A549 (cell line): Measurements from ENCODE around the gene CAP2.

Source experiments
- BHLHE40 ChIP-seq: IDR thresholded peaks from 2 replicates; pipeline ENCODE4 v1.6.1; 2012; ENCODE audit warnings: low read depth, low read length, inconsistent platforms
- CEBPB ChIP-seq, 2 experiments: fragments of >200 bp in 1 of 2; sonication (Bioruptor Twin) in 1 of 2; formaldehyde crosslinking in 1 of 2; IDR thresholded peaks; 2 replicates each; pipeline ENCODE4 v1.6.1; 2012 to 2016
- CHD2 ChIP-seq: fragments of 150-350 bp; IDR thresholded peaks from 2 replicates; pipeline ENCODE4 v1.6.1; 2014; ENCODE audit warnings: low read length; ENCODE audit not compliant: partially characterized antibody
- EHMT2 ChIP-seq: fragments of 200-600 bp; sonication (generic); IDR thresholded peaks from 2 replicates; pipeline ENCODE4 v1.6.1; 2016; ENCODE audit warnings: antibody characterized with exemption, low read depth, mild to moderate bottlenecking, moderate library complexity
- FOXS1 ChIP-seq: fragments of 250-450 bp; sonication (Bioruptor Pico); IDR thresholded peaks from 2 replicates; pipeline ENCODE4 v1.5.0; 2020; ENCODE audit warnings: mild to moderate bottlenecking, moderate library complexity
- HOXB5 ChIP-seq: fragments of 250-450 bp; sonication (Bioruptor Pico); IDR thresholded peaks from 2 replicates; pipeline ENCODE4 v1.5.0; 2020; ENCODE audit warnings: mild to moderate bottlenecking, moderate library complexity
- MYC ChIP-seq: IDR thresholded peaks from 2 replicates; pipeline ENCODE4 v1.6.1; 2012; ENCODE audit warnings: mild to moderate bottlenecking, inconsistent platforms, low read length, improper control_type of control experiment, borderline replicate concordance
- NFE2L2 ChIP-seq: fragments of 150-350 bp; conservative IDR thresholded peaks from 2 replicates; pipeline ENCODE4 v1.6.1; 2014; ENCODE audit warnings: low read length
- POLR2A ChIP-seq: IDR thresholded peaks from 2 replicates; pipeline ENCODE4 v1.6.1; 2012; ENCODE audit warnings: mild to moderate bottlenecking, low read length
- POLR2AphosphoS2 ChIP-seq: conservative IDR thresholded peaks from 2 replicates; pipeline ENCODE4 v1.6.1; 2012; ENCODE audit warnings: low read length, improper control_type of control experiment, inconsistent platforms
- SREBF2 ChIP-seq: fragments of 450-650 bp; IDR thresholded peaks from 2 replicates; pipeline ENCODE4 v1.6.1; 2014; ENCODE audit warnings: mild to moderate bottlenecking, moderate library complexity
- TF ChIP-seq, protein P1 (sequence below): fragments of >200 bp; sonication (Bioruptor Twin); formaldehyde crosslinking; IDR thresholded peaks from 3 replicates; pipeline ENCODE4 v1.5.1; 2016
- TF ChIP-seq, protein P2 (sequence below): fragments of 200-600 bp; sonication (generic); IDR thresholded peaks from 2 replicates; pipeline ENCODE4 v1.6.1; 2016; ENCODE audit warnings: antibody characterized with exemption, mild to moderate bottlenecking, moderate library complexity

DNA sequence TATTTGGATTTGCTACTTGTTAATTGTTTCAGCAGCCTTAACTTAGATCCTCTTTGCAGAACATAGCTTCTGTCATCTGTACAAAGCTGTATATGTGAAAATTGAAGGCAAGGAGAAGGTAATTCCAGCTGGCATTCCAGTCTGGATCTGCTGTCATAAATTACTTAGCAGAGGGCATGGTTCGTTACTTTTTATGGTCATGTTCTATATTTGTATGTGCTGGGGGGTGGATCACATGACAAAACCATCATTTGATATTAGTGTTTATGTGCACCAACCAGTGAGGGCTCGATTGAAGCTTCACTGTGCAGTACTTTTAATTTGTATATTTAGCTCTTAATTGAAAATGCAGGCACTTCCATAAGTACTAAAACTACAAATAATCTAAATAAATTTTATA is 80.2 kb downstream of the CAP2 start:
- TF ChIP-seq BHLHE40 = no peak
- TF ChIP-seq, protein P1, sequence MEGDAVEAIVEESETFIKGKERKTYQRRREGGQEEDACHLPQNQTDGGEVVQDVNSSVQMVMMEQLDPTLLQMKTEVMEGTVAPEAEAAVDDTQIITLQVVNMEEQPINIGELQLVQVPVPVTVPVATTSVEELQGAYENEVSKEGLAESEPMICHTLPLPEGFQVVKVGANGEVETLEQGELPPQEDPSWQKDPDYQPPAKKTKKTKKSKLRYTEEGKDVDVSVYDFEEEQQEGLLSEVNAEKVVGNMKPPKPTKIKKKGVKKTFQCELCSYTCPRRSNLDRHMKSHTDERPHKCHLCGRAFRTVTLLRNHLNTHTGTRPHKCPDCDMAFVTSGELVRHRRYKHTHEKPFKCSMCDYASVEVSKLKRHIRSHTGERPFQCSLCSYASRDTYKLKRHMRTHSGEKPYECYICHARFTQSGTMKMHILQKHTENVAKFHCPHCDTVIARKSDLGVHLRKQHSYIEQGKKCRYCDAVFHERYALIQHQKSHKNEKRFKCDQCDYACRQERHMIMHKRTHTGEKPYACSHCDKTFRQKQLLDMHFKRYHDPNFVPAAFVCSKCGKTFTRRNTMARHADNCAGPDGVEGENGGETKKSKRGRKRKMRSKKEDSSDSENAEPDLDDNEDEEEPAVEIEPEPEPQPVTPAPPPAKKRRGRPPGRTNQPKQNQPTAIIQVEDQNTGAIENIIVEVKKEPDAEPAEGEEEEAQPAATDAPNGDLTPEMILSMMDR = no peak
- TF ChIP-seq MYC = no peak
- no peak for TF ChIP-seq POLR2A
- no peak for TF ChIP-seq FOXS1
- TF ChIP-seq SREBF2 = no peak
- TF ChIP-seq CHD2 = no peak
- TF ChIP-seq CEBPB (IDR thresholded peaks at IDR 0.05) = no peak
- TF ChIP-seq EHMT2 = no peak
- no peak for TF ChIP-seq HOXB5 (CRISPR knock-in tag)
- TF ChIP-seq, protein P2, sequence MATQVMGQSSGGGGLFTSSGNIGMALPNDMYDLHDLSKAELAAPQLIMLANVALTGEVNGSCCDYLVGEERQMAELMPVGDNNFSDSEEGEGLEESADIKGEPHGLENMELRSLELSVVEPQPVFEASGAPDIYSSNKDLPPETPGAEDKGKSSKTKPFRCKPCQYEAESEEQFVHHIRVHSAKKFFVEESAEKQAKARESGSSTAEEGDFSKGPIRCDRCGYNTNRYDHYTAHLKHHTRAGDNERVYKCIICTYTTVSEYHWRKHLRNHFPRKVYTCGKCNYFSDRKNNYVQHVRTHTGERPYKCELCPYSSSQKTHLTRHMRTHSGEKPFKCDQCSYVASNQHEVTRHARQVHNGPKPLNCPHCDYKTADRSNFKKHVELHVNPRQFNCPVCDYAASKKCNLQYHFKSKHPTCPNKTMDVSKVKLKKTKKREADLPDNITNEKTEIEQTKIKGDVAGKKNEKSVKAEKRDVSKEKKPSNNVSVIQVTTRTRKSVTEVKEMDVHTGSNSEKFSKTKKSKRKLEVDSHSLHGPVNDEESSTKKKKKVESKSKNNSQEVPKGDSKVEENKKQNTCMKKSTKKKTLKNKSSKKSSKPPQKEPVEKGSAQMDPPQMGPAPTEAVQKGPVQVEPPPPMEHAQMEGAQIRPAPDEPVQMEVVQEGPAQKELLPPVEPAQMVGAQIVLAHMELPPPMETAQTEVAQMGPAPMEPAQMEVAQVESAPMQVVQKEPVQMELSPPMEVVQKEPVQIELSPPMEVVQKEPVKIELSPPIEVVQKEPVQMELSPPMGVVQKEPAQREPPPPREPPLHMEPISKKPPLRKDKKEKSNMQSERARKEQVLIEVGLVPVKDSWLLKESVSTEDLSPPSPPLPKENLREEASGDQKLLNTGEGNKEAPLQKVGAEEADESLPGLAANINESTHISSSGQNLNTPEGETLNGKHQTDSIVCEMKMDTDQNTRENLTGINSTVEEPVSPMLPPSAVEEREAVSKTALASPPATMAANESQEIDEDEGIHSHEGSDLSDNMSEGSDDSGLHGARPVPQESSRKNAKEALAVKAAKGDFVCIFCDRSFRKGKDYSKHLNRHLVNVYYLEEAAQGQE = no peak
- TF ChIP-seq NFE2L2 = no peak
- no peak for TF ChIP-seq POLR2AphosphoS2
